GM10847 (cell line): ENCODE data around the gene ZKSCAN1.

Experiments
- POLR2A ChIP-seq: IDR thresholded peaks from 2 replicates; pipeline ENCODE4 v1.6.1; 2011; ENCODE audit not compliant: insufficient read length; ENCODE audit errors: extremely low read depth

ZKSCAN1 gene

DNA sequence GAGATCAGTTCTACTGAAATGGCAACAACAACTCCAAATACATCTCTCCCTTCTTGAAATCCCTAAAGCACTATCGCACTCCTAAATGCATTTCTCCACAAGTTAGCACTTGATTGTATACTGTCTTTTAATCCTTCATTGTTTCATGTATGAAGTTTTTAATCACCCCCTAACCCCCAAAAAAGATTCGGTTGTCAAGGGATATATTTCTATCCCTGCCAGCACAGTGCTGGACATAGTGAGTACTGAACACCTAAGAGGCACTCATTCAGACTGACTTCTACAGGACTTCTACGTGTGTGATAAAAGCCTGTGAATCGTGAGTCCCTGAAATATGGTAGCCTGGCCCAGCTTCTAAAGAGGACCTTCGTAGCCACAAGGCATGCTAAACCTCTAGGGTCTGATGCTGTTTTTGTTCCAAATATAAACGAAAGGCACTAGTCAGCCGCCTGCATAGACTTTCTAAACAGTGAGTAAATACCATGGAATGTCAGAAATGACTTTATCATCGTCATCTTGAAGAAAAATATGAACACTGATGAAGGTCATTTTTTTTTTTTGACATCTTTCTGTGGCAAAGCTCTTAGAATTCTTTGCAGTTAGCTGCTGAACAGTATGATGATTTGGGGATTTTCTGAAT lies 19.6 kb downstream of the ZKSCAN1 start:
- no peak for TF ChIP-seq POLR2A

- no peak for TF ChIP-seq POLR2A
Observed at GRCh38 chr7:100035876-100036275, 20.5 kb downstream of the ZKSCAN1 start.

DNA sequence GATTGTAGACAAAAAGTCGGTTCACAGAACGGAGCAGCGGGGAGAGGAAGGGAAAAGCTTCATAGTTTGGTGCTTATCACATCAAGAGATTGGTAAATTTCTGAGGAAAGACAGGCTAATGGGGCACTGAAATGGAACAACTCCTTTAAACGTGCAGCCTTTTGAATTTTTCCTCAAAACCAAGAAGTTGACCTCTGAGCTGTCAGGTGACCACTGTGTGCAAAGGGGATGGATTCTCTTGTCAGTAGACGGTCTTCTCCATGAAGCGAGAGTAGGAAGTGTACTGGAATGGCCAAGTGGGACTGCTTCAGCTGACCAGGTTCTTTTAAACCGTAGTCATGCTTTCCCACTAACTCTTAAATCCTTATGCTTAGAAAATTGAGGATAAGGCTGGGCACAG lies 22.9 kb downstream of the ZKSCAN1 start:
- no peak for TF ChIP-seq POLR2A

DNA sequence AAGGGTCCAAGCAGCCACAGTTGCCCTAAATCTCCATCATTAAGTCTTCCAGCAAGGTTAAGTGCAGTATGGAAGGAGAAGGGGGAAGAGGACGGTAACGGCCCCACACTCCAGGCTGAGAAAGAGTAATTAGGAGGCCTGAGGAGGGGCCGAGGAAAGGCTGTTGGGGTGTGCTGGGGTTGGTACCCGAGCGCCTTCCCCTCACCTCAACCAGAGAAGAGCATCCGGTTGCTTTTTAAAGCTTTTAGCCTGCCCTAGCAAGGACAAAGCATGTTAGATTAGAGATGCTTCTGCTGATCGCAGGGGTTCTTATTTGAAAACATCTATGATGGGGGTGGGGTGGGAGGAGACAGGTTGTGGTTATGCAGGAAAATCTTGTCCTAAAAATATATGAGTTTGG lies 25.2 kb downstream of the ZKSCAN1 start:
- TF ChIP-seq POLR2A, result no peak

DNA sequence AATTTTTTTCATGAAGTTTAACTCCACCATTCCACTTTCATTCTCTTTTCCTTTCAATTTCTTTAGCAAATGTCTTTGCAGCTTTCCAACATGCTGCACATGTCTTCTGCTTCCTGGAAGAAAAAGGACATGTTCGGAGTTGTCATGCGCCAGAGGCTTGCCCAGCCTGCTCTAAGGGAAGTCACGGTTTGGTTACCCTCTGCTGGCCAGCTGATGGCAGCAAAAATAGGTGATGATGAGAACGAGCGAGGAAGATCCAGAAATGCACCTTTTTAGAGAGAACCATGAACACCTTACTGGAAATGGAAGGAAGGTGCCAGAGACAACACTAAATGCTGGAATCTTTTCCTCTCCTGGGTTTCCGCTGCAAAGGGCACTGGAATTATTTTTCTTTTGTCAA lies 29.3 kb downstream of the ZKSCAN1 start:
- no peak for TF ChIP-seq POLR2A

DNA sequence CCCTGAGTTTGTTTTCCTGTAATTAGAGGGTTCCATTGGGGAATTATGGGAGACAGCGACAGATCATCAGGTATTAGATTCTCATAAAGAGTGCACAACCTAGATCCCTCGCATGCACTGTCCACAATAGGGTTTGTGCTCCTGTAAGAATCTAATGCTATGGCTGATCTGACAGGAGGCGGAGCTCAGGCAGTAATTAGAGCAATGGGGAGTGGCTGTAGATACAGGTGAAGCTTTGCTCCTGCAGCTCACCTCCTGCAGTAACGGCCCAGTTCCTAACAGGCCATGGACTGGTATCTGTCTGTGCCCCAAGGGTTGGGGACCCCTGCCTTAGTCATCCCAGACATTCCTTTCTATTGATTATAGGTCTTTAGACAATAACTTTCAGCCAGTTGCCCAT lies 33.3 kb downstream of the ZKSCAN1 start:
- no peak for TF ChIP-seq POLR2A

GRCh38 chr7:100049441-100050291 lies 34.3 kb downstream of the ZKSCAN1 start, which contains the start of gene ZSCAN21:
TSS of gene ZSCAN21 (plus strand) at chr7:100049774. CDS start at chr7:100057007, 7,233 bp downstream.
- TF ChIP-seq POLR2A, result peak; percentile 89

GRCh38 chr7:100051611-100052010 lies 36.2 kb downstream of the ZKSCAN1 start:
- no peak for TF ChIP-seq POLR2A

DNA sequence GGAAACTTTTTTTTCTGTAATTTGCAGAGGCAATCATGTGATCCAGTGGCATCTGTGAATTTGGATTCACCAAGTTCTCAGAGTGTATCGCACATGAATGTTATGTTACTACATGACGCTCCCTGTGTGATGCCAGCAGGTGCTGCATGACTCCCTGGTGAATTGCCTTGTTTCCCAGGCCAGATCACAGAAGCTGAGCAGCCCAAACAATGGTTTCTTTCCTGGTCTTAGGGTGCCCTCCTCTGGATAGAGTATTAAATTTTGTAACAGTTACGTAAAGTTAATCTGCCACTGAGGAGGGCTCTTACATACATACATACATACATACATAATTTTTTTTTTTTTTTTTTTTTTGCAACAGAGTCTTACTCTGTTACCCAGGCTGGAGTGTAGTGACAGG lies 37.8 kb downstream of the ZKSCAN1 start:
- no peak for TF ChIP-seq POLR2A

- TF ChIP-seq POLR2A, result no peak
Observed at GRCh38 chr7:100057006-100057405, 41.6 kb downstream of the ZKSCAN1 start.

DNA sequence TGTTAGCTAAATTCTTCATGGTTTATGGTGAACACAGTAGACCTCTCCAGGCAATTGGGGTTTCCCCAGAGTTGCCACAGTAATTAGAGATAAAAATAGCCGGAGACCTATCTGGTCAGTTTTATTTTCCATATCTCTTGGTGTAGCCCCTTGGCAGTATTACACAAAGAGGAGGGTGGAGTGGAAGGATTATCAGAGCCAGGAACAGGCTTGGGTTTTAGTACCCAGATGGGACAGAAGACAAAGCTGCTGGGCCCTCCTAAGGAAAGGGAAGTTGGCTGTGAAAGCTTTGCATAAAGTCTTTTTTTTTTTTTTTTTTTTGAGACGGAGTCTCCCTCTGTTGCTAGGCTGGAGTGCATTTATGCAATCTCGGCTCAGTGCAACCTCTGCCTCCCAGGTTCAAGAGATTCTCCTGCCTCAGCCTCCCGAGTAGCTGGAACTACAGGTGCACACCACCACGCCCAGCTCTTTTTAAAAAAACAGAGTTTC lies 43.9 kb downstream of the ZKSCAN1 start:
- no peak for TF ChIP-seq POLR2A

DNA sequence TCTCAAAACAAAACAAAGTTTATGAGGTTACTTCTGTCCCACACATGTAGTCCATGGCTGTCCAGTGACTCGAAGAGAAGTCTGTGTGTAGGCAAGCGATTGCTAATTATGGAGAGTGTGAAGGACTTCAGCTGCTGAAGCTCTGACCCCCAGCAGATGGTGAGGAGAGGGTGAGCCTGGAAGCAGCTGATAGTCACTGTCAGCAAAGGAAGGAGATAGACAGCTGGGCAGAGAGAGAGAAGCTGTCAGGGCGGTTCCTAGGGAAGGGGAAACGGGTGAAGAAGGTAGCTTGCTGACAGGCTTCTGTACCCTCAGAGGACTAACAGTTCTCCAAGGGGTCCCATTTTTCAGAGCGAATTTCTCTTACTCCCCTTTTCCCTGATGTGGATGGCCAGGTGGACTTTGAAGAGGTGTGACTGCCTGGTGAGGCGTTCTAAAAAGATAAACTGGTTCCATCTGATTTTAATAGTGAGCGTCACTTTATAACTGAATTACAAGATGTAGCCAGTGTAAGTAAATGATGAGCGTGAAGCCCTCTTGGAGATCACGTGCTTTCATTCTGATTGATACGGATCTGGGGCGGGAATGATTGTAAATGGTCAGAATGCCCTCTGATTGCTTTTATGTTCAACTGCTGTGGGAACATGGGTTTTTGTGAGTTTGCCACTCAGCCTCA lies 46.3 kb downstream of the ZKSCAN1 start:
- no peak for TF ChIP-seq POLR2A

- no peak for TF ChIP-seq POLR2A
Observed at GRCh38 chr7:100063376-100063775, 48.0 kb downstream of the ZKSCAN1 start.

- TF ChIP-seq POLR2A, result no peak
Observed at GRCh38 chr7:100064162-100064561, 48.8 kb downstream of the ZKSCAN1 start.

GRCh38 chr7:100065452-100066186 lies 50.2 kb downstream of the ZKSCAN1 start:
- TF ChIP-seq POLR2A, result no peak
